T1000 (cell line): ENCODE results near the gene OR5AU1.

Experiments
- DNase-seq: peaks from one replicate; lab custom pipeline; 2025; ENCODE audit warnings: mixed read lengths; lab: John Stamatoyannopoulos, UW

The OR5AU1 gene

GRCh38 chr14:21155963-21156362, at the start of gene OR5AU1:
Gene OR5AU1, minus strand, starts transcription at chr14:21156063. Its CDS starts 191 bp downstream, at chr14:21155872.
- no peak for DNase-seq

- no peak for DNase-seq
Observed at GRCh38 chr14:21205026-21205677, 49.3 kb upstream of the OR5AU1 start.

GRCh38 chr14:21204167-21205025, 48.5 kb upstream of the OR5AU1 start:
- no peak for DNase-seq

GRCh38 chr14:21203470-21204166, 47.8 kb upstream of the OR5AU1 start:
- DNase-seq, result no peak

GRCh38 chr14:21202463-21203358, 46.8 kb upstream of the OR5AU1 start:
- DNase-seq, result no peak

GRCh38 chr14:21201732-21202462, 46.0 kb upstream of the OR5AU1 start:
- DNase-seq, result no peak

GRCh38 chr14:21200752-21201461, 45.0 kb upstream of the OR5AU1 start:
- DNase-seq, result no peak

GRCh38 chr14:21199611-21200560, 44.0 kb upstream of the OR5AU1 start:
- DNase-seq, result no peak

- DNase-seq, result no peak
Observed at GRCh38 chr14:21197418-21198205, 41.7 kb upstream of the OR5AU1 start.

- DNase-seq, result no peak
Observed at GRCh38 chr14:21194597-21194996, 38.7 kb upstream of the OR5AU1 start.

GRCh38 chr14:21192875-21193535, 37.1 kb upstream of the OR5AU1 start:
- DNase-seq, result no peak

GRCh38 chr14:21192447-21192822, 36.6 kb upstream of the OR5AU1 start:
- DNase-seq, result no peak

- peak; percentile 43 for DNase-seq
Observed at GRCh38 chr14:21191809-21192446, 36.1 kb upstream of the OR5AU1 start.

GRCh38 chr14:21191261-21191808, 35.5 kb upstream of the OR5AU1 start:
- no peak for DNase-seq

- no peak for DNase-seq
Observed at GRCh38 chr14:21185491-21185890, 29.6 kb upstream of the OR5AU1 start.

GRCh38 chr14:21184254-21184653, 28.4 kb upstream of the OR5AU1 start:
- DNase-seq, result no peak

- DNase-seq, result no peak
Observed at GRCh38 chr14:21182166-21182565, 26.3 kb upstream of the OR5AU1 start.
